ENCODE measurements around the gene CCDC183.

DNA sequence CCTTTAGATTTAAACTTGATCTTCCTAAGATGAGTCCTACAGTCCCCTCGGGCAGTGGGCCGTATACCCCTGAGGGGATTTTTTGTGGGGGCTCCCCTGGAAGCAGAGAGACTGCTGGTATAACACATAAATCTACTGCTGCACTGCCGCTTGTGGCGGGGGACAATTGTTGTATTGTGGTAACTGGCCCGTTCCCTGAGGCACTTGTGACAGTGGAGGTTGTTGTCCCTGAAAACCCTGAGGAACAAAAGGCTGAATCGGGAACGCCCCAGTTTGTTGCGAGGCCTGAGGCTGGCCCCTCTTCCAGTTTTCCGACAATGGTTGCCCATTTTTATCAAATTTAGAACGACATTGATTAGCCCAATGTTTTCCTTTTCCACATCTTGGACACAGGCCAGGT, 9.7 kb upstream of the CCDC183 start:
- TF ChIP-seq POLR2A (IDR thresholded peaks at IDR 0.05; ENCODE audit: low read depth, low read length) = no peak
- TF ChIP-seq, protein P1, sequence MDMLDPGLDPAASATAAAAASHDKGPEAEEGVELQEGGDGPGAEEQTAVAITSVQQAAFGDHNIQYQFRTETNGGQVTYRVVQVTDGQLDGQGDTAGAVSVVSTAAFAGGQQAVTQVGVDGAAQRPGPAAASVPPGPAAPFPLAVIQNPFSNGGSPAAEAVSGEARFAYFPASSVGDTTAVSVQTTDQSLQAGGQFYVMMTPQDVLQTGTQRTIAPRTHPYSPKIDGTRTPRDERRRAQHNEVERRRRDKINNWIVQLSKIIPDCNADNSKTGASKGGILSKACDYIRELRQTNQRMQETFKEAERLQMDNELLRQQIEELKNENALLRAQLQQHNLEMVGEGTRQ (IDR thresholded peaks at IDR 0.05; ENCODE audit: low read depth, low read length) = no peak
- TF ChIP-seq, protein P2, sequence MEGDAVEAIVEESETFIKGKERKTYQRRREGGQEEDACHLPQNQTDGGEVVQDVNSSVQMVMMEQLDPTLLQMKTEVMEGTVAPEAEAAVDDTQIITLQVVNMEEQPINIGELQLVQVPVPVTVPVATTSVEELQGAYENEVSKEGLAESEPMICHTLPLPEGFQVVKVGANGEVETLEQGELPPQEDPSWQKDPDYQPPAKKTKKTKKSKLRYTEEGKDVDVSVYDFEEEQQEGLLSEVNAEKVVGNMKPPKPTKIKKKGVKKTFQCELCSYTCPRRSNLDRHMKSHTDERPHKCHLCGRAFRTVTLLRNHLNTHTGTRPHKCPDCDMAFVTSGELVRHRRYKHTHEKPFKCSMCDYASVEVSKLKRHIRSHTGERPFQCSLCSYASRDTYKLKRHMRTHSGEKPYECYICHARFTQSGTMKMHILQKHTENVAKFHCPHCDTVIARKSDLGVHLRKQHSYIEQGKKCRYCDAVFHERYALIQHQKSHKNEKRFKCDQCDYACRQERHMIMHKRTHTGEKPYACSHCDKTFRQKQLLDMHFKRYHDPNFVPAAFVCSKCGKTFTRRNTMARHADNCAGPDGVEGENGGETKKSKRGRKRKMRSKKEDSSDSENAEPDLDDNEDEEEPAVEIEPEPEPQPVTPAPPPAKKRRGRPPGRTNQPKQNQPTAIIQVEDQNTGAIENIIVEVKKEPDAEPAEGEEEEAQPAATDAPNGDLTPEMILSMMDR (conservative IDR thresholded peaks at IDR 0.05; ENCODE audit: low read depth, low read length) = no peak
- TF ChIP-seq SMC3 (IDR thresholded peaks at IDR 0.05; ENCODE audit: low read depth, low read length) = no peak
- TF ChIP-seq RAD21 (IDR thresholded peaks at IDR 0.05; ENCODE audit: low read length) = no peak
